Endodermal cell (in vitro differentiated cells): Measurements from ENCODE around the gene UGT1A4. TPM values are rescaled to one million over a fixed set of nuclear protein-coding genes. Genes with fewer than 3 reads are reported as not detected.

Experiments used
- DNase-seq: peaks from one replicate; pipeline ENCODE4 v3.0.0-alpha.2; 2017
- H3K27ac ChIP-seq: 2 replicates; pipeline ENCODE4 v1.5.1; 2013; ENCODE audit warnings: mild to moderate bottlenecking, low read depth, low read length, moderate library complexity
- H3K27me3 ChIP-seq: 2 replicates; pipeline ENCODE4 v1.6.1; 2013; ENCODE audit warnings: mild to moderate bottlenecking, low read length, moderate library complexity; ENCODE audit not compliant: insufficient read depth, control insufficient read depth, poor library complexity, severe bottlenecking
- H3K36me3 ChIP-seq: 2 replicates; pipeline ENCODE4 v1.7.0; 2013; ENCODE audit warnings: mild to moderate bottlenecking, low read length, moderate library complexity; ENCODE audit not compliant: control insufficient read depth, insufficient read depth
- H3K4me1 ChIP-seq: one replicate; pipeline ENCODE4 v1.7.0; 2013; ENCODE audit warnings: low read length; ENCODE audit not compliant: control insufficient read depth, insufficient read depth
- H3K4me3 ChIP-seq: 2 replicates; pipeline ENCODE4 v1.5.1; 2013; ENCODE audit warnings: mild to moderate bottlenecking, low read length, moderate library complexity
- H3K9ac ChIP-seq: 2 replicates; pipeline ENCODE4 v1.6.1; 2013; ENCODE audit warnings: mild to moderate bottlenecking, low read length, moderate library complexity; ENCODE audit not compliant: poor library complexity, severe bottlenecking; ENCODE audit errors: extremely low read depth
- H3K9me3 ChIP-seq: 2 replicates; pipeline ENCODE4 v1.6.1; 2013; ENCODE audit warnings: mild to moderate bottlenecking, low read length, moderate library complexity; ENCODE audit not compliant: control insufficient read depth
- H3K27ac Mint-ChIP-seq: 2 replicates; pipeline ENCODE4 v1.8.0; 2020; ENCODE audit warnings: mixed read lengths
- H3K27me3 Mint-ChIP-seq: 2 replicates; pipeline ENCODE4 v1.8.0; 2021; ENCODE audit warnings: mild to moderate bottlenecking, mixed read lengths; ENCODE audit not compliant: insufficient read depth
- H3K36me3 Mint-ChIP-seq: 2 replicates; pipeline ENCODE4 v1.8.0; 2020; ENCODE audit warnings: low read depth, mixed read lengths
- H3K4me1 Mint-ChIP-seq: 2 replicates; pipeline ENCODE4 v1.8.0; 2020; ENCODE audit warnings: mixed read lengths
- H3K4me3 Mint-ChIP-seq: 2 replicates; pipeline ENCODE4 v1.8.0; 2020; ENCODE audit warnings: mild to moderate bottlenecking, moderate library complexity, mixed read lengths
- H3K9me3 Mint-ChIP-seq: 2 replicates; pipeline ENCODE4 v1.8.0; 2020; ENCODE audit warnings: mild to moderate bottlenecking, mixed read lengths
- CTCF ChIP-seq: fragments of 200-600 bp; sonication (generic); conservative IDR thresholded peaks from 2 replicates; pipeline ENCODE4 v1.5.0; 2021; ENCODE audit warnings: antibody characterized with exemption, mild to moderate bottlenecking
- WGBS, 2 experiments: methylation state at CpG; one replicate each; pipeline versions ENCODE4 v1.1.5 to v1.1.7; 2013; ENCODE audit warnings: missing lambda C conversion rate in 2 of 2, mixed read lengths in 1 of 2; ENCODE audit not compliant: insufficient coverage in 1 of 2, insufficient read length in 1 of 2; 5-methylcytosine and 5-hydroxymethylcytosine counted together
- total RNA-seq, 2 donors: library from RNA; stranded (reverse); fragmentation: NEBNext Ultra II Directional in 1 of 2; extraction: Animal tissue kit (Norgen Biotek cat#: 25700) in 1 of 2; gene quantifications; 2 replicates in 1 of 2; 3 replicates in 1 of 2; pipeline ENCODE4 v1.2.1, GENCODE V29; 2021

The UGT1A4 gene
- total RNA-seq, 2 donors from 2014 or later = not detected

DNA sequence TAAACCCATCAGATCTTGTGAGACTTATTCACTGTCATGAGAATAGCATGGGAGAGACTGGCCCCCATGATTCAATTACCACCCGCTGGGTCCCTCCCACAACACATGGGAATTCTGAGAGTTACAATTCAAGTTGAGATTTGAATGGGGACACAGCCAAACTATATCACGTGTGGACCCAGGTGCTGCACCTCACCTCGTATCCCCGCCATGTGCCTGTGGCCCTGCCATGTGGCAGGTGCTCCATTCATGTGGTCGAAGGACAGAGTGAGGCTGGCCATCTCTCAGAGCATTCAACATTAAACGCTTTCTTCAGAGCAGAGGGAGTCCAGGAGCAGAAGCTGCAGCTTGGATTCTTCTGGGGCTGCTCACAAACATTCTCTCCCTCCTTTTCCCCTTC lies 91.8 kb downstream of the UGT1A4 start:
- H3K27ac ChIP-seq = no peak overlapping the region
- Mint-ChIP-seq H3K4me3 (no peak overlapping the region), H3K36me3 (no peaks in the 10 kb centered on the region), H3K4me1 (no peaks in the 10 kb centered on the region), H3K27me3 (peaks cover 8% of the 10 kb centered on the region), H3K27ac (no peak overlapping the region), H3K9me3 (peaks cover 2% of the 10 kb centered on the region)
- no peaks in the 10 kb centered on the region for H3K4me1 ChIP-seq
- no peak overlapping the region for H3K9ac ChIP-seq
- H3K4me3 ChIP-seq = no peak overlapping the region
- no peaks in the 10 kb centered on the region for H3K9me3 ChIP-seq
- WGBS, 2 experiments = 93 to 100% methylated on average over 5 to 6 of the region's 6 CpGs
- peak; percentile 17 for DNase-seq
- TF ChIP-seq CTCF = no peak
- H3K27me3 ChIP-seq = no peaks in the 10 kb centered on the region
- no peaks in the 10 kb centered on the region for H3K36me3 ChIP-seq

GRCh38 chr2:233811087-233811486 lies 92.6 kb downstream of the UGT1A4 start:
- Histone ChIP-seq H3K4me3 (no peak overlapping the region), H3K27me3 (no peaks in the 10 kb centered on the region), H3K36me3 (no peaks in the 10 kb centered on the region), H3K27ac (no peak overlapping the region), H3K9ac (no peak overlapping the region), H3K4me1 (no peaks in the 10 kb centered on the region), H3K9me3 (no peaks in the 10 kb centered on the region)
- no peaks in the 10 kb centered on the region for H3K4me1 Mint-ChIP-seq
- DNase-seq = peak; percentile 20
- no peak overlapping the region for H3K27ac Mint-ChIP-seq
- TF ChIP-seq CTCF = no peak
- peaks cover 8% of the 10 kb centered on the region for H3K27me3 Mint-ChIP-seq
- 78 to 89% methylated on average over 2 to 4 of the region's 4 CpGs for WGBS, 2 experiments
- H3K9me3 Mint-ChIP-seq = peaks cover 2% of the 10 kb centered on the region
- H3K36me3 Mint-ChIP-seq = no peaks in the 10 kb centered on the region
- H3K4me3 Mint-ChIP-seq = no peak overlapping the region

DNA sequence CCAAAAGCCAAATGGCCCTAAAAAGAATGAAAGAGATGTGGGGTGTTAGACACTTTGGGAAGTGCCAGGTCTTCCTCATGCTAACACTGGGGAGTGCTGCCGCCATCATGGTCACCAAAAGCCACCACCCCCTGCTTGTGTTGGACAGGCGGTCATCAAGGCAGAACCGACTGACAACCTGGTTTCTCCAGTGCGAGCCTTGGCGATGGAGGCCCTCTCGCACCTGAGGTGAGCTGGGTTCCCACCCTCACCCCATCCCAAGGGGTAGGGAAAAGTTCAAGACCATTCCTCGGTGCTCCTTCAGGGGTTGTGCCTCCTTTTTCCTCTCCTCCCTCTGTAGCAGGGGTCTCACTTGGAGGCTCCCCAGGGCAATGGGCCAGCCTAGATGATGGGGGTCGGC lies 93.2 kb downstream of the UGT1A4 start:
- Histone ChIP-seq H3K27ac (no peak overlapping the region), H3K9me3 (no peaks in the 10 kb centered on the region), H3K27me3 (no peaks in the 10 kb centered on the region), H3K4me3 (no peak overlapping the region), H3K36me3 (no peaks in the 10 kb centered on the region), H3K9ac (no peak overlapping the region), H3K4me1 (no peaks in the 10 kb centered on the region)
- Mint-ChIP-seq H3K9me3 (no peaks in the 10 kb centered on the region), H3K4me3 (no peak overlapping the region), H3K36me3 (no peaks in the 10 kb centered on the region), H3K4me1 (no peaks in the 10 kb centered on the region), H3K27me3 (peaks cover 8% of the 10 kb centered on the region), H3K27ac (no peak overlapping the region)
- DNase-seq = peak; percentile 2
- no peak for TF ChIP-seq CTCF
- 94% methylated on average over 3 to 8 of the region's 8 CpGs for WGBS, 2 experiments
